ENCODE data around the gene CAMSAP2.
A peak's percentile ranks its signal among the peaks of the same experiment; 100 is the strongest.
"Not testable (repeated sequence)": the region's sequence is repeated elsewhere in the genome, so short reads cannot be mapped to it uniquely, and the experiment has no call there.

Gene CAMSAP2

GRCh38 chr1:200786788-200787187, 48.1 kb downstream of the CAMSAP2 start:
- DNase-seq, result no peak

- DNase-seq, result no peak
Observed at GRCh38 chr1:200787896-200788387, 49.2 kb downstream of the CAMSAP2 start.

- not testable (repeated sequence) for DNase-seq
Observed at GRCh38 chr1:200791012-200791411, 52.3 kb downstream of the CAMSAP2 start.

- DNase-seq, result no peak
Observed at GRCh38 chr1:200793677-200794076, 55.0 kb downstream of the CAMSAP2 start.

- DNase-seq, result no peak
Observed at GRCh38 chr1:200794506-200795065, 55.9 kb downstream of the CAMSAP2 start.

- DNase-seq, result no peak
Observed at GRCh38 chr1:200795156-200795555, 56.5 kb downstream of the CAMSAP2 start.

GRCh38 chr1:200802042-200802441, 63.3 kb downstream of the CAMSAP2 start:
- DNase-seq, result no peak

GRCh38 chr1:200802865-200803512, 64.3 kb downstream of the CAMSAP2 start:
- peak; percentile 69 to 77 for DNase-seq

GRCh38 chr1:200805719-200806118, 67.0 kb downstream of the CAMSAP2 start:
- no peak for DNase-seq

GRCh38 chr1:200808846-200809245, 70.2 kb downstream of the CAMSAP2 start:
- DNase-seq, result no peak

GRCh38 chr1:200811704-200812103, 73.0 kb downstream of the CAMSAP2 start:
- DNase-seq, result no peak

GRCh38 chr1:200816624-200817224, 78.0 kb downstream of the CAMSAP2 start:
- DNase-seq, result not testable (repeated sequence)

GRCh38 chr1:200818248-200818647, 79.6 kb downstream of the CAMSAP2 start:
- no peak for DNase-seq

- no peak for DNase-seq
Observed at GRCh38 chr1:200819726-200820125, 81.0 kb downstream of the CAMSAP2 start.

- no peak for DNase-seq
Observed at GRCh38 chr1:200831091-200831490, 92.4 kb downstream of the CAMSAP2 start.

GRCh38 chr1:200834383-200834782, 95.7 kb downstream of the CAMSAP2 start:
- DNase-seq, result no peak

- DNase-seq, result no peak
Observed at GRCh38 chr1:200836213-200836612, 97.5 kb downstream of the CAMSAP2 start.

GRCh38 chr1:200837931-200838571, 99.4 kb downstream of the CAMSAP2 start:
- peak in 1 of 2 donors; percentile 13 for DNase-seq

GRCh38 chr1:200838676-200839445, 100.2 kb downstream of the CAMSAP2 start:
- no peak for DNase-seq

GRCh38 chr1:200845360-200845759, 106.7 kb downstream of the CAMSAP2 start:
- DNase-seq, result no peak

- no peak for DNase-seq
Observed at GRCh38 chr1:200846398-200846797, 107.7 kb downstream of the CAMSAP2 start.

- no peak for DNase-seq
Observed at GRCh38 chr1:200849430-200849829, 110.7 kb downstream of the CAMSAP2 start.

GRCh38 chr1:200850554-200850953, 111.9 kb downstream of the CAMSAP2 start:
- DNase-seq, result no peak

All from CD4-positive, alpha-beta T cell treated with Interferon alpha-2 for 1 hour (primary cell).